H1 (cell line): Measurements from ENCODE around the gene PDZD11. TPM values are rescaled to one million over a fixed set of nuclear protein-coding genes. Genes with fewer than 3 reads are reported as not detected.

Source experiments
- ASH2L ChIP-seq: fragments of 200-600, 300-600 bp; sonication (generic); IDR thresholded peaks from one replicate; pipeline ENCODE4 v1.7.1; 2017; ENCODE audit warnings: low read length
- CHD7 ChIP-seq: fragments of 300-600 bp; sonication (generic); IDR thresholded peaks from 2 replicates; pipeline ENCODE4 v1.7.1; 2012; ENCODE audit warnings: low read length, moderate library complexity, mild to moderate bottlenecking, inconsistent platforms; ENCODE audit not compliant: insufficient replicate concordance
- CTBP2 ChIP-seq: IDR thresholded peaks from 2 replicates; pipeline ENCODE4 v1.7.0; 2011; ENCODE audit warnings: borderline replicate concordance, mild to moderate bottlenecking, moderate library complexity, mixed read lengths, low read length; ENCODE audit not compliant: insufficient read depth, insufficient read length
- YY1 ChIP-seq: IDR thresholded peaks from 2 replicates; pipeline ENCODE4 v1.6.1; 2011; ENCODE audit warnings: low read depth, mild to moderate bottlenecking, low read length
- polyA plus RNA-seq, 7 experiments: library from polyadenylated mRNA; depleted of rRNA in 3 of 7; stranded (reverse) in 5 of 7; unstranded in 2 of 7; fragments of >200 nt in 5 of 7; fragments of 200-250 nt in 2 of 7; gene quantifications; 1 replicate in 5 of 7; 2 replicates in 1 of 7; 4 replicates in 1 of 7; pipeline versions ENCODE4 v1.2.1 to v1.2.3, GENCODE V29; 2011 to 2013; ENCODE audit warnings: missing spikeins in 2 of 7, mixed read lengths in 2 of 7
- total RNA-seq: library from RNA; stranded (reverse); fragmentation: NEBNext Ultra II Directional; extraction: Animal tissue kit (Norgen Biotek cat#: 25700); gene quantifications from 2 replicates; pipeline ENCODE4 v1.2.1, GENCODE V29; 2021
- TF ChIP-seq, protein P1 (sequence below): IDR thresholded peaks from 2 replicates; pipeline ENCODE4 v1.6.1; 2012; ENCODE audit warnings: low read length, inconsistent platforms

Gene PDZD11
- total and polyA plus RNA-seq, 2 of the 8 experiments (the other 6 are each of a cell fraction or from before 2014, with no cell fraction given): 31.5 to 55.9 TPM

DNA sequence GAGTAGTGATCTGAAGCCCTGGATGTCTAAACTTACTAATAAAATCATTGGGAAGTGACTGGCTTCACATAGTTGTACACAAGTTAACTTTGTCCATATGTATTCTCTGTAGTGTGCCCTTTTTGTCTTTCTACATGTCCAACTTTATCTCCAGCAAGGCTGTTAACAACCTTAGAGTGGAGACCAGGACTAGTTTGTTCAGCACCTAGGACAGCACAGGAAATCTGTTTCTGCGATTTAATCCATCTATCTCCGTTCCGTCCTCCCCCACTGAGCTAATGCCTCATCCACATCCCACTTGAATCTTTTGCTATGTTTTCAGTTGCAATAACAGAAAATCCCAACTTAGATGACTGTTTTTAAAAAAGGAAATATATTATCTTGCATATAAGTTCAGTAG lies 24.9 kb downstream of the PDZD11 start (continued):
- TF ChIP-seq, protein P1, sequence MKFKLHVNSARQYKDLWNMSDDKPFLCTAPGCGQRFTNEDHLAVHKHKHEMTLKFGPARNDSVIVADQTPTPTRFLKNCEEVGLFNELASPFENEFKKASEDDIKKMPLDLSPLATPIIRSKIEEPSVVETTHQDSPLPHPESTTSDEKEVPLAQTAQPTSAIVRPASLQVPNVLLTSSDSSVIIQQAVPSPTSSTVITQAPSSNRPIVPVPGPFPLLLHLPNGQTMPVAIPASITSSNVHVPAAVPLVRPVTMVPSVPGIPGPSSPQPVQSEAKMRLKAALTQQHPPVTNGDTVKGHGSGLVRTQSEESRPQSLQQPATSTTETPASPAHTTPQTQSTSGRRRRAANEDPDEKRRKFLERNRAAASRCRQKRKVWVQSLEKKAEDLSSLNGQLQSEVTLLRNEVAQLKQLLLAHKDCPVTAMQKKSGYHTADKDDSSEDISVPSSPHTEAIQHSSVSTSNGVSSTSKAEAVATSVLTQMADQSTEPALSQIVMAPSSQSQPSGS: no peak
- no peak for TF ChIP-seq YY1
- TF ChIP-seq ASH2L: no peak
- no peak for TF ChIP-seq CTBP2
- TF ChIP-seq CHD7: no peak
